ENCODE measurements around the gene CCDC116. TPM values are rescaled to one million over a fixed set of nuclear protein-coding genes. Genes with fewer than 3 reads are reported as not detected.
"Not testable (repeated sequence)": the region's sequence is repeated elsewhere in the genome, so short reads cannot be mapped to it uniquely, and the experiment has no call there.

CCDC116 gene
- total RNA-seq, 1 experiment from 2014 or later = not detected

DNA sequence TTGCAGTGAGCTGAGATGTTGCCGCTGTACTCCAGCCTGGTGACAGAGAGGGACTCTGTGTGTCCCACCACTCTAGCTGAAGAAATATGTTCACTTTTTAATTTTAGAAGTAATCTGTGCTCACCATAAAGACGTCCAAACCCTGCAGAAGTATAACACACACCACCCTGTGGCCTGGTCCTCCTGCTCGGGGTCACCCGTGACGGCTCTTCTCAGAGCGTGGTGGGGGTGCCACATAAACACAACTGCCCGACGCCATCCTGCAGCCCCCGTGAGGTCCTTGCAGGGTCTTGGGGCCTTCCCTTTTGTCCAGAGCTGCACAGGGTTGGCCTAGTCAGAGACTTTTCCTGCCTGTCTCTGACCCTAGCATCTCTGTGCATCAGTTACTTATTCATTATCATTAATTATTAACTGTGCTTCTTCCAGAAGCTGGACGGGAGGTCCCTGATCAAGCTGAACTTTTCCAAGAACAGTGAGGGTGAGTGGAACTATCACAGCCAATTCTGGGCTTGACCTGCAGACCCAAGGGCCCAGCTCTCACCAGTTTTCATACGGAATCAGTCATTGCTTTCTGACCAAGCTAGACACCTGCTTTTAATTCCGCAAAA lies 42.2 kb downstream of the CCDC116 start:
- no peak for DNase-seq (ENCODE audit: extremely low read depth, low read depth)

DNA sequence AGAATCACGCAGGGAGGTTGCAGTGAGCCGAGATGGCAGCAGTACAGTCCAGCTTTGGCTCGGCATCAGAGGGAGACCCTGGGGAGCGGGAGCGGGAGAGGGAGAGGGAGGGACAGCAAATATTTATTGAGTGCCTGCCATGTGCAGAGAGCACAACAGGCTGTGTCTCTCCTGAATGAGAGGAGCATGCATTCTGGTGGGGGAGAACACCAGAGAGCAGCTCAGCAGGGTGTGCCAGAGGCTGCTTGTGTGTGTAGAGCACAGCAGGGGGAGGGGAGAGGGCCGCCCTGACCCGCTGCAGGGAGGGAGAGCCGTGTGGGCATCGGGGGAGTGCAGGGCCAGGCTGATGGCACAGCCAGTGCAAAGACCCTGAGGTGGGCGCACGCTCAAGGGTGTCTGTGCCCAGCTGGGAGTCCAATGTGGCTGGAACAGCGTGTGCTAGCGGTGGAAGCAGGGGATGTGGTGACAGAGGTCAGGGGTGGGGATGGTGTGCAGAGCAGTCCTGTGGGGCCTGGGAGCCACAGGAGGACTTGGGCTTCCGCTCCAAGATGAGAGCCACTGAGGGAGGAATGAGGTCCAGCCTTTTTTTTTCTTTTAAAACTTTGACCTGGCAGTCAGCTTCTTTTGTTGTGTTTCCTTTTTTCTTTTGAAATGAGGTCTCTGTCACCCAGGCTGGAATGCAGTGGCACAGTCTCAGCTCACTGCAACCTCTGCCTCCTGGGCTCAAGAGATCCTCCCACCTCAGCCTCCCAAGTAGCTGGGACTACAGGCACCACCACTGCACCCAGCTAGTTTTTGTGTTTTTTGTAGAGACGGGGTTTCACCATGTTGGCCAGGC lies 45.3 kb downstream of the CCDC116 start:
- DNase-seq (ENCODE audit: extremely low read depth, low read depth) = no peak

DNA sequence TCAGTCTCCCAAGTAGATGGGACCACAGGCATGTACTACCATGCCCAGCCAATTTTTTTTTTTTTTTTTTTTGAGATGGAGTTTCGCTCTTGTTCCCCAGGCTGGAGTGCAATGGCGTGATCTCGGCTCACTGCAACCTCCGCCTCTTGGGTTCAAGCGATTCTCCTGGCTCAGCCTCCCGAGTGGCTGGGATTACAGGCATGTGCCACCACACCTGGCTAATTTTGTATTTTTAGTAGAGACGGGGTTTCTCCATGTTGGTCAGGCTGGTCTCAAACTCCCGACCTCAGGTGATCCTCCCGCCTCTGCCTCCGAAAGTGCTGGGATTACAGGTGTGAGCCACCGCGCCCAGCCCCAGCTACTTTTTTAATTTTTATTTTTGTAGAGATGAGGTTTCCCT lies 46.3 kb downstream of the CCDC116 start:
- not testable (repeated sequence) for DNase-seq (ENCODE audit: extremely low read depth, low read depth)

- DNase-seq (ENCODE audit: extremely low read depth, low read depth) = no peak
Measured at GRCh38 chr22:21679383-21679782, 46.8 kb downstream of the CCDC116 start.

DNA sequence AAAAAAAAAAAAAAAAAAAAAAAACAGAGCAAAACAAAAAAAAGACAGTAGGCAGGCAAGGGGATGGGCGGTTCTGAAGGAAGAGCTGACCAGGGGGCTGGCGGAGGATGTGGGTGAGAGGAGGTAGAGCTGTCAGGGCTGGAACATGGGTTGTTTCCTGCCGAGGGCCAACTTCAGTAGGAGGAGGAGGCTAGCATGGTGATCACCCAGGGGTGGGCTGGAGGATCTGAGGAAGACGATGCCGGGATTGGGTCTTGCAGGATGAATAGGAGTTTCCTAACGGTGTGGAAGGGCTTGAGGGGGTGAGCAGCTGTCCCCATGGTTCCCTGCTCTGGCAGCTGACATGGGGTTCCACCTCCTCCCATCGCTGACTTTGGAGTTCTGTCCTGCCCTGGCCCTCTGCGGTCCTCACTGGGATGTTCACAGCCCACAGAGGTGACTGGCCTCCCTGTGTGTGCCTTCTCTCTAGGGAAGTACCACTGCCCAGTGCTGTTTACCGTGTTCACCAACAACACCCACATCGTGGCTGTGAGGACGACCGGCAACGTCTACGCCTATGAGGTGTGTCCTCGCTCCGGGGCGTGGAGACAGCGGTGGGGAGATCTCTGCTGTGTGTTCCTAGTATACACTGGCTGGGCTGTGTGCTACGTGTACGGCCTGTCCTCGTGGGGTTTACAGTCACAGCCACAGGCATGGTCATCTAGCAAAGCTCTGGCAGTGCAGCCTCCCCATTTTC lies 48.4 kb downstream of the CCDC116 start:
- DNase-seq (ENCODE audit: extremely low read depth, low read depth) = no peak

DNA sequence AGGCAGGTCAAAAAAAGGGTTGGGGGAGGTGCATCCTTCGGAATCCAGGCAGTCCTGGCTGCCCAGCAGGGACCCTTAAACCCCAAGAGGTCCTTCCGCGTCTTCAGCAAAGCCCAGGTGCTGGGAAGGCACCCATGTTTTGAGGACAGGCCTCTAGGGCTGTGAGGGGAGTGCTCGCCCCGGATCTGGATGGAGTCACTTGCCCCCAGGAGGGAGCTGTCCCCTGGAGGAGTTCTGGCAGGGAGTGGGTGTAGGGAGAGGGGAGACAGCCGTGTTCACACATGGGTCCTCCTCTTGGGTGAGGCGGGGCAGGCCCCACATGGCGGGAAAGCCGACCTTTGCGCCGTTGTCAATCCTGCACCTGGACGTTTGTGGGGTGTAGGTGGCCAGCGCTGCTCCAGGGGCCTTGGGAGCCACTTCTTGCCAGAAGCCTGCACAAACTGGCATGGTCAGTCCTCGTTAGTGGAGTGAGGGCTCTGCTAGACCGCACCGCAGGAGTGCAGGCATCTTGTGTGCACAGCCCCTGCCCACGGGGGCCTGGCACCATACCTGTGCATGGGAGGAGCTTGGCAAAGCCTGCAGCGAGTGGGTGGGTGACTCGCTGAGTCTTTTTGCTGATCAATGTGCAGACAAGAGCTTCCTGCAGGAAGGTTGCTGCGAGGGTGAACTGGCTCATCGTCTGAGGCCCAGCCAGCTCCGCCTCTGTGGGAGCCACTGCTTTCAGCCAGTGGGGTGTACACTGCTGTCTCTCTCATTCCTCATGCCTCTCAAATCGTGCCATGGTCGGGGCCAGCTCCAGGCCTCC lies 49.2 kb downstream of the CCDC116 start:
- no peak for DNase-seq (ENCODE audit: extremely low read depth, low read depth)

GRCh38 chr22:21682385-21683175 lies 50.0 kb downstream of the CCDC116 start:
- no peak for DNase-seq (ENCODE audit: extremely low read depth, low read depth)

GRCh38 chr22:21683401-21683811 lies 50.8 kb downstream of the CCDC116 start:
- no peak for DNase-seq (ENCODE audit: extremely low read depth, low read depth)

DNA sequence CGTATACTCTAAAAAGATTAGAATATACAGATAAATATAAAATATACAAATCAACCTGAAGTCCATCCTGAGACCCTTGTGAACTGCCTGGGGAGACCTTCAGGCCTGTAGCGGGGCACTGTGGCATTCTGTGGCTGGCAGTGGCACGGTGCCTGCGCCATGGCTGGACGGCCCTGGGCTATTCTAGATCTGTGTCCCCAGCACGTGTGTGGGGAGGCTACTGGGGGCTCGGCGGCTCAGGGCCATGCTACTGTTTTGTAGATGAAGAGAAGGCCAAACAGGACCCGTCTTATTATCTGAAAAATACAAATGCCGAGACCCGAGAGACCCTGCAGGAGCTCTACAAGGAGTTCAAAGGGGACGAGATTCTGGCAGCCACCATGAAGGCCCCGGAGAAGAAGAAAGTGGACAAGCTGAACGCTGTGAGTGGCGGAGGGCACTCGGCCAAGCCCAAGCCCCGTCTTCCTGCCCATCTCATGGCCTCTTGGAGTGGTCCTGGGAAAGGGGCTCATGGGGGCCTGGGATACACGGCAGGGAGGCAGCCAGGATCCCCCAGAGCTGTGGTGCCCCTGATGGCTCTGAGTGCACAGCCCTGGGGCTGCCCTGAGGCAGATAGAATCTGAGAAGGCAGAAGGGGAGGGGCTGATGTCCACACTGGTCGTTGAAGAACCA lies 52.1 kb downstream of the CCDC116 start:
- DNase-seq (ENCODE audit: extremely low read depth, low read depth) = no peak

- DNase-seq (ENCODE audit: extremely low read depth, low read depth) = no peak
Measured at GRCh38 chr22:21685164-21685513, 52.6 kb downstream of the CCDC116 start.

DNA sequence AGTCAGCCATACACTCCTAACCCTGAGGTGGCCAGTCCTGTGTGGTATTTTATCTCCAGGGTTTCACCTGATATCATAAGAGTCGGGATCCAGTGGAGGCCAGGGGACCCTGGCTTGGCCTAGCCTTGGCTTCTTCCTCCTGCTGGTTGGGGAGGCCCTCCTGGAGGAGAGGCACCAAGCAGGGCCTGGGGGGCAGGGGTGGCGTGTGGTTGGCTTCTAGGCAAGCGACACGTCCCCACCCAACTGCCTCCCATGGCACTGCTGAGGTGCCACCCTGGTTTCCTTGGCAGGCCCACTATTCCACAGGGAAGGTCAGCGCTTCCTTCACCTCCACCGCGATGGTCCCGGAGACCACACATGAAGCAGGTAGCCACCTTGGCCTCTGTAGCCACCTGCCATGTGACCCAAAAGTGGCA lies 53.6 kb downstream of the CCDC116 start:
- DNase-seq (ENCODE audit: extremely low read depth, low read depth) = no peak

Small RNA genes within 50 kb of the gene (small RNA-seq; reads per million reads assigned to genes)
- gene MIR301B = 2.3 to 46.7 reads per million in 2 experiments

Other genes starting within 250 kb of the CCDC116 start
- gene RIMBP3B, start 249.0 kb upstream of the CCDC116 start, total RNA-seq (2014; rRNA removed; shearing (Covaris generic)) = 0.17 and 0.27 TPM in 2 replicates
- 1.7 and 1.9 TPM in 2 replicates for gene HIC2, start 215.4 kb upstream of the CCDC116 start, total RNA-seq (2014; rRNA removed; shearing (Covaris generic))
- gene TMEM191C, start 165.4 kb upstream of the CCDC116 start, total RNA-seq (2014; rRNA removed; shearing (Covaris generic)) = 0.37 and 2.4 TPM in 2 replicates
- 0.42 and 0.81 TPM in 2 replicates for gene RIMBP3C, start 81.3 kb upstream of the CCDC116 start, total RNA-seq (2014; rRNA removed; shearing (Covaris generic))
- gene UBE2L3, start 65.0 kb upstream of the CCDC116 start, total RNA-seq (2014; rRNA removed; shearing (Covaris generic)) = 62.5 and 62.8 TPM in 2 replicates
- 61.2 and 73.5 TPM in 2 replicates for gene YDJC, start 2.7 kb upstream of the CCDC116 start, total RNA-seq (2014; rRNA removed; shearing (Covaris generic))
- 21.2 and 25.3 TPM in 2 replicates for gene SDF2L1, start 9.5 kb downstream of the CCDC116 start, total RNA-seq (2014; rRNA removed; shearing (Covaris generic))
- 20.3 and 22.8 TPM in 2 replicates for gene PPIL2, start 33.3 kb downstream of the CCDC116 start, total RNA-seq (2014; rRNA removed; shearing (Covaris generic))
- gene YPEL1, start 103.0 kb downstream of the CCDC116 start, total RNA-seq (2014; rRNA removed; shearing (Covaris generic)) = 1.2 and 2.9 TPM in 2 replicates
- gene MAPK1, start 234.9 kb downstream of the CCDC116 start, total RNA-seq (2014; rRNA removed; shearing (Covaris generic)) = 42.2 and 50.0 TPM in 2 replicates

Measured in NCI-H460 (cell line).